Peyer's patch (tissue), 4 donors: Measurements from ENCODE around the gene ZNF513.

Experiments
- CTCF ChIP-seq, 6 experiments: fragments of 450-650 bp in 4 of 6; fragments of 200-600 bp in 2 of 6; sonication (generic) in 1 of 6; IDR thresholded peaks; one replicate each; pipeline ENCODE4 v1.5.1; 2017 to 2019; ENCODE audit warnings: antibody characterized with exemption in 6 of 6, mild to moderate bottlenecking in 3 of 6, moderate library complexity in 1 of 6
- POLR2A ChIP-seq, 2 donors: fragments of 450-650 bp; IDR thresholded peaks; one replicate each; pipeline ENCODE4 v1.5.1; 2017; ENCODE audit warnings: antibody characterized with exemption in 2 of 2, mild to moderate bottlenecking in 2 of 2, moderate library complexity in 2 of 2

- TF ChIP-seq CTCF (IDR thresholded peaks at IDR 0.05) (no peak), POLR2A (IDR thresholded peaks at IDR 0.05) (peak; percentile 17 to 60)
Measured at GRCh38 chr2:27370816-27371620, 9.5 kb downstream of the ZNF513 start.
